DOHH2 (cell line): ENCODE measurements around the gene NKX2-3.

Experiments used
- CTCF ChIP-seq: fragments of 200-600 bp; sonication (generic); IDR thresholded peaks from one replicate; pipeline ENCODE4 v1.5.1; 2014; ENCODE audit warnings: antibody characterized with exemption, mild to moderate bottlenecking, low read depth, low read length; ENCODE audit not compliant: poor library complexity, severe bottlenecking
- EZH2phosphoT487 ChIP-seq: fragments of 200-600 bp; sonication (generic); IDR thresholded peaks from 2 replicates; pipeline ENCODE4 v1.6.1; 2017; ENCODE audit warnings: borderline replicate concordance, mild to moderate bottlenecking, antibody characterized with exemption, low read length, moderate library complexity, mixed read lengths

- TF ChIP-seq CTCF (no peak), EZH2phosphoT487 (no peak)
These were observed 50.9 kb downstream of the NKX2-3 start for GRCh38 chr10:99583687-99584086.
